Measurements from ENCODE around the gene ATN1. TPM values are rescaled to one million over a fixed set of nuclear protein-coding genes. Genes with fewer than 3 reads are reported as not detected.

The ATN1 gene
- total and polyA plus RNA-seq, 9 of the 15 experiments (the other 6 are each of a cell fraction or from before 2014, with no cell fraction given), result 0.15 to 49.8 (median 2.7) TPM

DNA sequence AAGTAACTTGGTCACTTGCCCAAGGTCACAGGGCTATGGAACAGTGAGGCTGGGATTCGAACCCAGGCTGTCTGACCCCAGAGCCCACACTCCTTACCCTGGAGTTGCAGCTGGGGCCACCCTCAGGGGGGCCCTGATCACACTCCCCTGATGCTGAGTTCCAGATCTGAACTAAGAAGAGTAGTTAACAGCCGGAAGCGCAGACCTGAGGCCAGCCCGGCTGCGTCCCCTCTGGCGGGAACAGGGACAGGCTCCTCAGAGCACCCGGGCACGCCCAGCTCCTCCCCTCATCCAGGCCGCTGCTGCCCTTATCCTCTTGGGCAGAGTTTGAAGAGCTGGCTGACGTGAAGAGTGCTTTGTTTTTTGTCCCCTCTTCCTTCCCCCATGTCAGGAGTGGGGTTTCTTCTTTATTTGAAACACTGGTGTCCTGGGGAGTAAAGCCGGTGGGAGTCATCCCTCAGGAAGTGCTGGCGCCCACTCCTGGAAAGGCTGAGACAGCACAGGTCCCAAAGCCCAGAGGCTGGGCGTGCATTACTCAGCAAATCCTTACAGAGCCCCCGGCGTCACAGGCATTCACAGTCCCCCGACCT is 34.0 kb downstream of the ATN1 start (continued):
- TF ChIP-seq, protein P1, sequence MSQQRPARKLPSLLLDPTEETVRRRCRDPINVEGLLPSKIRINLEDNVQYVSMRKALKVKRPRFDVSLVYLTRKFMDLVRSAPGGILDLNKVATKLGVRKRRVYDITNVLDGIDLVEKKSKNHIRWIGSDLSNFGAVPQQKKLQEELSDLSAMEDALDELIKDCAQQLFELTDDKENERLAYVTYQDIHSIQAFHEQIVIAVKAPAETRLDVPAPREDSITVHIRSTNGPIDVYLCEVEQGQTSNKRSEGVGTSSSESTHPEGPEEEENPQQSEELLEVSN (IDR thresholded peaks at IDR 0.05; ENCODE audit: borderline replicate concordance in 1 of 2, extremely low read depth in 1 of 2, insufficient read depth in 1 of 2, insufficient read length in 1 of 2, low read depth in 1 of 2, low read length in 1 of 2, poor library complexity in 1 of 2, severe bottlenecking in 1 of 2), result peak in 1 of 2 experiments; percentile 68
- peak; percentile 7; the same call in 1 of the 2 replicates for TF ChIP-seq JUN (IDR thresholded peaks at IDR 0.05; ENCODE audit: borderline replicate concordance, low read depth, low read length)
- TF ChIP-seq JUN (CRISPR knock-in tag; IDR thresholded peaks at IDR 0.05; ENCODE audit: borderline replicate concordance), result no peak
- peak; percentile 78 for TF ChIP-seq NCOA1 (IDR thresholded peaks at IDR 0.05; ENCODE audit: low read depth)
- TF ChIP-seq EP300 (IDR thresholded peaks at IDR 0.05; ENCODE audit: low read length), result no peak
- no peak for TF ChIP-seq KHSRP (IDR thresholded peaks at IDR 0.05)
- no peak for TF ChIP-seq SNIP1 (IDR thresholded peaks at IDR 0.05; ENCODE audit: low read depth)
- no peak for TF ChIP-seq HMGN3 (IDR thresholded peaks at IDR 0.05; ENCODE audit: borderline replicate concordance, extremely low read depth, insufficient read length, low read depth, low read length)
- TF ChIP-seq FOXK2 (conservative IDR thresholded peaks at IDR 0.05 in 1 of 2, IDR thresholded peaks at IDR 0.05 in 1 of 2; ENCODE audit: low read depth in 2 of 2), result 0 out of 4 replicates have a peak, but pooled peaks of 1 of the 2 experiments have one; percentile 28
- TF ChIP-seq, protein P2, sequence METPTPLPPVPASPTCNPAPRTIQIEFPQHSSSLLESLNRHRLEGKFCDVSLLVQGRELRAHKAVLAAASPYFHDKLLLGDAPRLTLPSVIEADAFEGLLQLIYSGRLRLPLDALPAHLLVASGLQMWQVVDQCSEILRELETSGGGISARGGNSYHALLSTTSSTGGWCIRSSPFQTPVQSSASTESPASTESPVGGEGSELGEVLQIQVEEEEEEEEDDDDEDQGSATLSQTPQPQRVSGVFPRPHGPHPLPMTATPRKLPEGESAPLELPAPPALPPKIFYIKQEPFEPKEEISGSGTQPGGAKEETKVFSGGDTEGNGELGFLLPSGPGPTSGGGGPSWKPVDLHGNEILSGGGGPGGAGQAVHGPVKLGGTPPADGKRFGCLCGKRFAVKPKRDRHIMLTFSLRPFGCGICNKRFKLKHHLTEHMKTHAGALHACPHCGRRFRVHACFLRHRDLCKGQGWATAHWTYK (CRISPR knock-in tag; IDR thresholded peaks at IDR 0.05), result no peak
- no peak for TF ChIP-seq ARID3A (IDR thresholded peaks at IDR 0.05; ENCODE audit: borderline replicate concordance, low read depth, low read length)
- no peak for TF ChIP-seq PCBP2 (IDR thresholded peaks at IDR 0.05; ENCODE audit: low read depth, low read length, poor library complexity, severe bottlenecking)
- TF ChIP-seq ELF1 (tag; IDR thresholded peaks at IDR 0.05), result peak; percentile 79; the same call in 1 of the 2 replicates
- no peak for TF ChIP-seq SMC3 (conservative IDR thresholded peaks at IDR 0.05; ENCODE audit: insufficient read depth, low read depth, low read length)
- TF ChIP-seq CBX3 (IDR thresholded peaks at IDR 0.05; ENCODE audit: borderline replicate concordance in 1 of 2, low read length in 2 of 2), result no peak
- TF ChIP-seq NCOA2 (IDR thresholded peaks at IDR 0.05; ENCODE audit: partially characterized antibody in 2 of 2), result no peak
- TF ChIP-seq NFE2 (IDR thresholded peaks at IDR 0.05; ENCODE audit: low read depth), result peak; percentile 96
- TF ChIP-seq, protein P3, sequence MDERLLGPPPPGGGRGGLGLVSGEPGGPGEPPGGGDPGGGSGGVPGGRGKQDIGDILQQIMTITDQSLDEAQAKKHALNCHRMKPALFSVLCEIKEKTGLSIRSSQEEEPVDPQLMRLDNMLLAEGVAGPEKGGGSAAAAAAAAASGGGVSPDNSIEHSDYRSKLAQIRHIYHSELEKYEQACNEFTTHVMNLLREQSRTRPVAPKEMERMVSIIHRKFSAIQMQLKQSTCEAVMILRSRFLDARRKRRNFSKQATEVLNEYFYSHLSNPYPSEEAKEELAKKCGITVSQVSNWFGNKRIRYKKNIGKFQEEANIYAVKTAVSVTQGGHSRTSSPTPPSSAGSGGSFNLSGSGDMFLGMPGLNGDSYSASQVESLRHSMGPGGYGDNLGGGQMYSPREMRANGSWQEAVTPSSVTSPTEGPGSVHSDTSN (CRISPR knock-in tag; IDR thresholded peaks at IDR 0.05; ENCODE audit: low read depth), result no peak
- TF ChIP-seq, protein P3 (tag; conservative IDR thresholded peaks at IDR 0.05; ENCODE audit: low read depth), result no peak

Measured in K562 (cell line).